Activated CD8-positive, alpha-beta T cell treated with anti-CD3 and anti-CD28 coated beads for 36 hours (primary cell): ENCODE results near the gene WRAP73. TPM values are rescaled to one million over a fixed set of nuclear protein-coding genes. Genes with fewer than 3 reads are reported as not detected.

Experiments used
- ATAC-seq: fragments of 200-7000 bp; cut with Tn5 transposase; one replicate; pipeline ENCODE4 v1.10.0; 2021; ENCODE audit warnings: mild to moderate bottlenecking, moderate library complexity
- CTCF ChIA-PET: fragments of 350-600 bp; sonication (Branson Sonifier 250); formaldehyde crosslinking; loops from one replicate; lab custom pipeline; 2021; ENCODE audit warnings: antibody characterized with exemption; lab: Charles Lee
- POLR2A ChIA-PET: fragments of 350-600 bp; sonication (Branson Sonifier 250); formaldehyde crosslinking; loops from one replicate; lab custom pipeline; 2021; ENCODE audit warnings: antibody characterized with exemption; lab: Charles Lee
- DNase-seq: peaks from one replicate; pipeline ENCODE4 v3.0.0-alpha.2; 2020
- H3K27ac Mint-ChIP-seq: one replicate; pipeline ENCODE4 v1.8.0; 2021; ENCODE audit warnings: mild to moderate bottlenecking, mixed read lengths
- H3K27me3 Mint-ChIP-seq: one replicate; pipeline ENCODE4 v1.8.0; 2021; ENCODE audit warnings: mixed read lengths
- H3K36me3 Mint-ChIP-seq: one replicate; pipeline ENCODE4 v1.8.0; 2021; ENCODE audit warnings: low read depth, mixed read lengths
- H3K4me1 Mint-ChIP-seq: one replicate; pipeline ENCODE4 v1.8.0; 2021; ENCODE audit warnings: low read depth, mixed read lengths
- H3K4me3 Mint-ChIP-seq: one replicate; pipeline ENCODE4 v1.8.0; 2021; ENCODE audit warnings: mild to moderate bottlenecking, moderate library complexity, mixed read lengths
- H3K9me3 Mint-ChIP-seq: one replicate; pipeline ENCODE4 v1.8.0; 2021; ENCODE audit warnings: mixed read lengths
- CTCF ChIP-seq: fragments of 200-600 bp; IDR thresholded peaks from one replicate; pipeline ENCODE4 v1.8.0; 2022; ENCODE audit warnings: antibody characterized with exemption, mild to moderate bottlenecking
- intact Hi-C: fragments of 100-400 bp; cut with micrococcal nuclease; formaldehyde crosslinking; loops from one replicate; pipeline ENCODE4 v1.10.0; 2022
- total RNA-seq, 2 experiments: library from RNA; stranded (reverse); gene quantifications; one replicate each; pipeline ENCODE4 v1.2.3, GENCODE V29; 2021

Gene WRAP73
- total RNA-seq, 2 experiments from 2014 or later: 34.2 to 35.4 TPM

DNA sequence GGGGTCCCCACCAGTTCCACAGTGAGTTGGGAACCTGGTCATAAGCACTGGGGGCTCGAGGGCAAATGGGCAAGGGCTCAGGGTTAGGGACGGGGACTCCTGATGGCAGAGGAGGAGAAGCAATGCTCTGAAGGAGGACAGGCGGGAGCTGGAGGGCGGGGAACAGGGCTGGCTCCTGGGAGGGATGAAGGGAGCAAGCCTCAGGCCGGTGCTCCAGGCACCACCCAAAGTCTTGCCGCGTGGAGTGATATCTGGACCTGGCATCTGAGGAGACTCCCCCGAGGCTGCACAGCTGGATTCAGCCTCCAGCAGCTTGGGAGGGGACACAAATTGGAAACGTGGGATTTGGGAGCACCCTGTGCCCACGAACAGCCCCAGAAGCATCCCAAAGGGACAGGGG lies 49.5 kb downstream of the WRAP73 start:
- no peaks in the 10 kb centered on the region for H3K9me3 Mint-ChIP-seq
- TF ChIP-seq CTCF: no peak
- H3K4me3 Mint-ChIP-seq: no peak overlapping the region
- intact Hi-C loops: no loop called here
- no peak for DNase-seq
- POLR2A ChIA-PET: no interaction called here
- ATAC-seq: no peak
- CTCF ChIA-PET: interaction anchor here (1.9 kb wide), 1 partner anchor 19 kb away, joined by 5 read pairs; no protein-coding TSS in a partner anchor
- no peaks in the 10 kb centered on the region for H3K36me3 Mint-ChIP-seq
- H3K4me1 Mint-ChIP-seq: peaks cover 17% of the 10 kb centered on the region
- no peak overlapping the region for H3K27ac Mint-ChIP-seq
- no peaks in the 10 kb centered on the region for H3K27me3 Mint-ChIP-seq

DNA sequence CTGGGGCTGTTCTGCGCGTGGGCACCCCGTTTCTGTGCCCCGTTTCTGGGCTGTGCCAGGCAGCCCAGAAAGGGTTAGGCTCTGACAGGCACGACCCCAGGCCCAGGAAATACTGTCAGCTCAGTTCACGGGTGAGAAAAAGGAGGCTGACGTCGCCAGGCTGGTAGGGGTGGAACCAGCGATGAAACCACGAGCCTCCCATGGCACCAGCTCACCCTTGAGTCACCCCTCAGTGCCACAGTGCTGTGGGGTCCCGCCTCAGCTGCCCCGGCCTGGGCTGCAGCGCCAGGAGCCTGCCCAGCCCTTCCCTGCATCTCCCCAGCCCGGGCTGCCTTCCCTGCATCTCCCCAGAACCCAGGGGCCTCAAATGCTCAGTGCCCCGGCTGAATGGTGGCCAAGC lies 50.1 kb downstream of the WRAP73 start:
- Mint-ChIP-seq H3K27me3 (no peaks in the 10 kb centered on the region), H3K4me1 (peaks cover 17% of the 10 kb centered on the region), H3K4me3 (no peak overlapping the region), H3K27ac (no peak overlapping the region), H3K36me3 (no peaks in the 10 kb centered on the region), H3K9me3 (no peaks in the 10 kb centered on the region)
- intact Hi-C loops: no loop called here
- ATAC-seq (no peak), DNase-seq (no peak)
- ChIA-PET CTCF (interaction anchor here (1.3 to 1.9 kb wide), 2 partner anchors 19 to 35 kb away, joined by 3 to 5 read pairs; no protein-coding TSS in a partner anchor), POLR2A (no interaction called here)
- TF ChIP-seq CTCF: no peak

GRCh38 chr1:3599286-3599811 lies 50.6 kb downstream of the WRAP73 start:
- Mint-ChIP-seq H3K4me3 (no peak overlapping the region), H3K27ac (no peak overlapping the region), H3K27me3 (no peaks in the 10 kb centered on the region), H3K36me3 (no peaks in the 10 kb centered on the region), H3K4me1 (peaks cover 17% of the 10 kb centered on the region), H3K9me3 (no peaks in the 10 kb centered on the region)
- TF ChIP-seq CTCF: no peak
- POLR2A ChIA-PET: no interaction called here
- intact Hi-C loops: no loop called here
- CTCF ChIA-PET: interaction anchor here (1.3 to 1.8 kb wide), 2 partner anchors 20 to 34 kb away, joined by 3 to 9 read pairs; no protein-coding TSS in a partner anchor
- ATAC-seq: no peak
- DNase-seq: no peak

- Mint-ChIP-seq H3K27ac (no peak overlapping the region), H3K9me3 (no peaks in the 10 kb centered on the region), H3K4me3 (no peak overlapping the region), H3K27me3 (no peaks in the 10 kb centered on the region), H3K4me1 (peaks cover 17% of the 10 kb centered on the region), H3K36me3 (no peaks in the 10 kb centered on the region)
- ChIA-PET POLR2A (interaction anchor here (0.9 kb wide), 1 partner anchor 70 kb away, joined by 3 read pairs; no protein-coding TSS in a partner anchor), CTCF (interaction anchor here (1.3 to 1.8 kb wide), 3 partner anchors 17 to 34 kb away, joined by 3 to 9 read pairs (median 3); no protein-coding TSS in a partner anchor)
- no peak for TF ChIP-seq CTCF
- no peak for DNase-seq
- no peak for ATAC-seq
- intact Hi-C loops: no loop called here
Observed at GRCh38 chr1:3598522-3599285, 51.2 kb downstream of the WRAP73 start.

- intact Hi-C loops: no loop called here
- ChIA-PET CTCF (interaction anchor here (1.4 to 1.8 kb wide), 3 partner anchors 18 to 107 kb away, joined by 3 to 9 read pairs (median 3); no protein-coding TSS in a partner anchor), POLR2A (interaction anchor here (0.9 kb wide), 1 partner anchor 71 kb away, joined by 3 read pairs; no protein-coding TSS in a partner anchor)
- no peaks in the 10 kb centered on the region for H3K9me3 Mint-ChIP-seq
- no peak overlapping the region for H3K4me3 Mint-ChIP-seq
- DNase-seq: no peak
- ATAC-seq: no peak
- no peak overlapping the region for H3K27ac Mint-ChIP-seq
- H3K4me1 Mint-ChIP-seq: peaks cover 17% of the 10 kb centered on the region
- no peaks in the 10 kb centered on the region for H3K27me3 Mint-ChIP-seq
- no peaks in the 10 kb centered on the region for H3K36me3 Mint-ChIP-seq
- TF ChIP-seq CTCF: no peak
Observed at GRCh38 chr1:3598051-3598491, 51.8 kb downstream of the WRAP73 start.
